ENCODE measurements around the gene MAPKAP1.

- TF ChIP-seq CREB1 (IDR thresholded peaks at IDR 0.05; ENCODE audit: low read depth) (no peak), MAX (IDR thresholded peaks at IDR 0.05) (no peak), USF1 (IDR thresholded peaks at IDR 0.05) (no peak), TAF1 (IDR thresholded peaks at IDR 0.05; ENCODE audit: low read depth) (no peak), EP300 (IDR thresholded peaks at IDR 0.05; ENCODE audit: borderline replicate concordance) (no peak), FOXM1 (IDR thresholded peaks at IDR 0.05; ENCODE audit: borderline replicate concordance, low read depth) (no peak)
- TF ChIP-seq, protein P1, sequence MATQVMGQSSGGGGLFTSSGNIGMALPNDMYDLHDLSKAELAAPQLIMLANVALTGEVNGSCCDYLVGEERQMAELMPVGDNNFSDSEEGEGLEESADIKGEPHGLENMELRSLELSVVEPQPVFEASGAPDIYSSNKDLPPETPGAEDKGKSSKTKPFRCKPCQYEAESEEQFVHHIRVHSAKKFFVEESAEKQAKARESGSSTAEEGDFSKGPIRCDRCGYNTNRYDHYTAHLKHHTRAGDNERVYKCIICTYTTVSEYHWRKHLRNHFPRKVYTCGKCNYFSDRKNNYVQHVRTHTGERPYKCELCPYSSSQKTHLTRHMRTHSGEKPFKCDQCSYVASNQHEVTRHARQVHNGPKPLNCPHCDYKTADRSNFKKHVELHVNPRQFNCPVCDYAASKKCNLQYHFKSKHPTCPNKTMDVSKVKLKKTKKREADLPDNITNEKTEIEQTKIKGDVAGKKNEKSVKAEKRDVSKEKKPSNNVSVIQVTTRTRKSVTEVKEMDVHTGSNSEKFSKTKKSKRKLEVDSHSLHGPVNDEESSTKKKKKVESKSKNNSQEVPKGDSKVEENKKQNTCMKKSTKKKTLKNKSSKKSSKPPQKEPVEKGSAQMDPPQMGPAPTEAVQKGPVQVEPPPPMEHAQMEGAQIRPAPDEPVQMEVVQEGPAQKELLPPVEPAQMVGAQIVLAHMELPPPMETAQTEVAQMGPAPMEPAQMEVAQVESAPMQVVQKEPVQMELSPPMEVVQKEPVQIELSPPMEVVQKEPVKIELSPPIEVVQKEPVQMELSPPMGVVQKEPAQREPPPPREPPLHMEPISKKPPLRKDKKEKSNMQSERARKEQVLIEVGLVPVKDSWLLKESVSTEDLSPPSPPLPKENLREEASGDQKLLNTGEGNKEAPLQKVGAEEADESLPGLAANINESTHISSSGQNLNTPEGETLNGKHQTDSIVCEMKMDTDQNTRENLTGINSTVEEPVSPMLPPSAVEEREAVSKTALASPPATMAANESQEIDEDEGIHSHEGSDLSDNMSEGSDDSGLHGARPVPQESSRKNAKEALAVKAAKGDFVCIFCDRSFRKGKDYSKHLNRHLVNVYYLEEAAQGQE (IDR thresholded peaks at IDR 0.05; ENCODE audit: low read depth): no peak
Observed at GRCh38 chr9:125748446-125749099, 41.6 kb upstream of the MAPKAP1 start.
